Keratinocyte (primary cell): ENCODE measurements around the gene ZNF581.

Source experiments
- EZH2 ChIP-seq: IDR thresholded peaks from one replicate; pipeline ENCODE4 v1.6.1; 2012; ENCODE audit warnings: inconsistent platforms, mild to moderate bottlenecking, low read length, moderate library complexity
- TF ChIP-seq, protein P1 (sequence below), 3 experiments: IDR thresholded peaks in 1 of 3; conservative IDR thresholded peaks in 1 of 3; optimal IDR thresholded peaks in 1 of 3; 2 replicates in 2 of 3; 3 replicates in 1 of 3; pipeline versions ENCODE3 to v1.5.1; 2011; ENCODE audit warnings: low read length in 3 of 3, mild to moderate bottlenecking in 3 of 3, moderate library complexity in 2 of 3, control low read depth in 1 of 3, inconsistent platforms in 1 of 3; ENCODE audit not compliant: insufficient read depth in 2 of 3; ENCODE audit errors: extremely low read depth in 1 of 3

DNA sequence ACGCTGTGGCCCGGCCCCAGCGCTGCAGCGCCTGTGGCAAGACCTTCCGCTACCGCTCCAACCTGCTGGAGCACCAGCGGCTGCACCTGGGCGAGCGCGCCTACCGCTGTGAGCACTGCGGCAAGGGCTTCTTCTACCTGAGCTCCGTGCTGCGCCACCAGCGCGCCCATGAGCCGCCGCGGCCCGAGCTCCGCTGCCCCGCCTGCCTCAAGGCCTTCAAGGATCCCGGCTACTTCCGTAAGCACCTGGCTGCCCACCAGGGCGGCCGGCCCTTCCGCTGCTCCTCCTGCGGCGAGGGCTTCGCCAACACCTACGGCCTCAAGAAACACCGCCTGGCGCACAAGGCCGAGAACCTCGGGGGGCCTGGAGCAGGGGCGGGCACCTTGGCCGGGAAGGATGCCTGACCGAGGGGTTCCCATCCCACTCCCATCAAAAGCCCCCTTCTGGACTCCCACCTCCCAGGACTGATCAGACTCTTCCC lies 27.0 kb upstream of the ZNF581 start:
- TF ChIP-seq, protein P1, sequence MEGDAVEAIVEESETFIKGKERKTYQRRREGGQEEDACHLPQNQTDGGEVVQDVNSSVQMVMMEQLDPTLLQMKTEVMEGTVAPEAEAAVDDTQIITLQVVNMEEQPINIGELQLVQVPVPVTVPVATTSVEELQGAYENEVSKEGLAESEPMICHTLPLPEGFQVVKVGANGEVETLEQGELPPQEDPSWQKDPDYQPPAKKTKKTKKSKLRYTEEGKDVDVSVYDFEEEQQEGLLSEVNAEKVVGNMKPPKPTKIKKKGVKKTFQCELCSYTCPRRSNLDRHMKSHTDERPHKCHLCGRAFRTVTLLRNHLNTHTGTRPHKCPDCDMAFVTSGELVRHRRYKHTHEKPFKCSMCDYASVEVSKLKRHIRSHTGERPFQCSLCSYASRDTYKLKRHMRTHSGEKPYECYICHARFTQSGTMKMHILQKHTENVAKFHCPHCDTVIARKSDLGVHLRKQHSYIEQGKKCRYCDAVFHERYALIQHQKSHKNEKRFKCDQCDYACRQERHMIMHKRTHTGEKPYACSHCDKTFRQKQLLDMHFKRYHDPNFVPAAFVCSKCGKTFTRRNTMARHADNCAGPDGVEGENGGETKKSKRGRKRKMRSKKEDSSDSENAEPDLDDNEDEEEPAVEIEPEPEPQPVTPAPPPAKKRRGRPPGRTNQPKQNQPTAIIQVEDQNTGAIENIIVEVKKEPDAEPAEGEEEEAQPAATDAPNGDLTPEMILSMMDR (optimal IDR thresholded peaks at IDR 0.05 in 1 of 3, IDR thresholded peaks at IDR 0.05 in 1 of 3, conservative IDR thresholded peaks at IDR 0.05 in 1 of 3; ENCODE audit: extremely low read depth in 1 of 3, insufficient read depth in 2 of 3, low read length in 3 of 3): no peak
- no peak for TF ChIP-seq EZH2
